ENCODE data around the gene CELSR2. TPM values are rescaled to one million over a fixed set of nuclear protein-coding genes. Genes with fewer than 3 reads are reported as not detected.

The CELSR2 gene
- total RNA-seq, 4 donors from 2014 or later: 0.26 to 9.6 (median 5.4) TPM

DNA sequence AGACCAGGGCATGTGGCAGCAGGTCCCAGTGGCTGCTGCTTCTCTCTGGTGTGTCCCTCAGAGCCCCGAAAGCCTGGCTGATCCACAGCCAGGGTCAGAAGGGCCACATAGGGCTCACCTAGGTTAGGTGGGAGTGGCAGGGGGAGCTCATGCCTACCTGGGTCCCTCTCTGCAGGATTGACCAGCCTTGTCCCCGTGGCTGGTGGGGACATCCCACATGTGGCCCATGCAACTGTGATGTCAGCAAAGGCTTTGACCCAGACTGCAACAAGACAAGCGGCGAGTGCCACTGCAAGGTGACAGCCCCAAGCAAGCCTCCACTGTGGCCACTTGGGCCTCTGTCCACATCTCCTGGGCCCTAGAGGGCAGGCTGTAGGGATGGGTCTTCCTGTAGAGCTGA, 15.7 kb downstream of the CELSR2 start:
- no peaks in the 10 kb centered on the region for H3K36me3 ChIP-seq
- no peak for DNase-seq
- no peak for TF ChIP-seq POLR2A (IDR thresholded peaks at IDR 0.05)
- TF ChIP-seq, protein P1, sequence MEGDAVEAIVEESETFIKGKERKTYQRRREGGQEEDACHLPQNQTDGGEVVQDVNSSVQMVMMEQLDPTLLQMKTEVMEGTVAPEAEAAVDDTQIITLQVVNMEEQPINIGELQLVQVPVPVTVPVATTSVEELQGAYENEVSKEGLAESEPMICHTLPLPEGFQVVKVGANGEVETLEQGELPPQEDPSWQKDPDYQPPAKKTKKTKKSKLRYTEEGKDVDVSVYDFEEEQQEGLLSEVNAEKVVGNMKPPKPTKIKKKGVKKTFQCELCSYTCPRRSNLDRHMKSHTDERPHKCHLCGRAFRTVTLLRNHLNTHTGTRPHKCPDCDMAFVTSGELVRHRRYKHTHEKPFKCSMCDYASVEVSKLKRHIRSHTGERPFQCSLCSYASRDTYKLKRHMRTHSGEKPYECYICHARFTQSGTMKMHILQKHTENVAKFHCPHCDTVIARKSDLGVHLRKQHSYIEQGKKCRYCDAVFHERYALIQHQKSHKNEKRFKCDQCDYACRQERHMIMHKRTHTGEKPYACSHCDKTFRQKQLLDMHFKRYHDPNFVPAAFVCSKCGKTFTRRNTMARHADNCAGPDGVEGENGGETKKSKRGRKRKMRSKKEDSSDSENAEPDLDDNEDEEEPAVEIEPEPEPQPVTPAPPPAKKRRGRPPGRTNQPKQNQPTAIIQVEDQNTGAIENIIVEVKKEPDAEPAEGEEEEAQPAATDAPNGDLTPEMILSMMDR (IDR thresholded peaks at IDR 0.05): no peak

GRCh38 chr1:109265741-109266330, 16.5 kb downstream of the CELSR2 start:
- no peak for DNase-seq
- intact Hi-C loops (cut with DNase I; ENCODE audit: low total_unique reads): no loop called here
- Histone ChIP-seq H3K27me3 (no peaks in the 10 kb centered on the region), H3K9me3 (no peaks in the 10 kb centered on the region), H3K4me1 (no peaks in the 10 kb centered on the region), H3K36me3 (no peaks in the 10 kb centered on the region), H3K4me3 (no peak overlapping the region), H3K27ac (no peak overlapping the region)
- TF ChIP-seq, protein P1 (IDR thresholded peaks at IDR 0.05): no peak
- TF ChIP-seq POLR2A (IDR thresholded peaks at IDR 0.05): no peak

More for the DNA sequence above, 15.7 kb downstream of the CELSR2 start:
- intact Hi-C loops (cut with DNase I; ENCODE audit: low total_unique reads): no loop called here
- Histone ChIP-seq H3K9me3 (no peaks in the 10 kb centered on the region), H3K27me3 (no peaks in the 10 kb centered on the region), H3K4me3 (no peak overlapping the region), H3K4me1 (no peaks in the 10 kb centered on the region), H3K27ac (no peak overlapping the region)

DNA sequence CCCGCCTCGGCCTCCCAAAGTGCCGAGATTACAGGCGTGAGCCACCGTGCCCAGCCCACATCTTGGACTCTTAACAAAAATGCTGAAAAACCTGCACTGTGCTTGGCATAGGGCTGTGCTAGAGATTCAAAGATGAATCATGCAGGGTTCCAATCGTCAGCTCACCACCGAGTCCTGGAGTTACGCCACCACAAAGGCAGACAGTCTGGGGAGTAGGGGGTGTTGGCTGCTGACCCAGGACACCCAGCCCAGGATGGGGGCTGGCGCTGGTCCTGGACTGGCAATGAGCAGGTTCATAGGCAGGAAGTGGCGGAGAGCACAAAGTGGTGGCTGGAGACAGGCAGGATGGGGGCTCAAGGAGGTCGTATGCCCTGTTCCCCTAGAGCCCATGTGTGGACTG, 17.6 kb downstream of the CELSR2 start:
- H3K27ac ChIP-seq: no peak overlapping the region
- TF ChIP-seq, protein P1 (IDR thresholded peaks at IDR 0.05): no peak
- no peak for TF ChIP-seq POLR2A (IDR thresholded peaks at IDR 0.05)
- H3K9me3 ChIP-seq: no peaks in the 10 kb centered on the region
- H3K36me3 ChIP-seq: no peaks in the 10 kb centered on the region
- DNase-seq: no peak
- intact Hi-C loops (cut with DNase I; ENCODE audit: low total_unique reads): no loop called here
- no peak overlapping the region for H3K4me3 ChIP-seq
- H3K27me3 ChIP-seq: no peaks in the 10 kb centered on the region
- no peaks in the 10 kb centered on the region for H3K4me1 ChIP-seq

- H3K36me3 ChIP-seq: no peaks in the 10 kb centered on the region
- no peaks in the 10 kb centered on the region for H3K27me3 ChIP-seq
- intact Hi-C loops (cut with DNase I; ENCODE audit: low total_unique reads): no loop called here
- H3K4me1 ChIP-seq: no peaks in the 10 kb centered on the region
- H3K9me3 ChIP-seq: no peaks in the 10 kb centered on the region
- no peak overlapping the region for H3K4me3 ChIP-seq
- DNase-seq: no peak
- no peak overlapping the region for H3K27ac ChIP-seq
- TF ChIP-seq POLR2A (IDR thresholded peaks at IDR 0.05): no peak
- TF ChIP-seq, protein P1 (IDR thresholded peaks at IDR 0.05): no peak
These were observed 18.5 kb downstream of the CELSR2 start for GRCh38 chr1:109267743-109268300.

- no peaks in the 10 kb centered on the region for H3K36me3 ChIP-seq
These were observed 19.3 kb downstream of the CELSR2 start for GRCh38 chr1:109268431-109269211.

More at GRCh38 chr1:109268431-109269211, 19.3 kb downstream of the CELSR2 start:
- DNase-seq: no peak
- no peak overlapping the region for H3K4me3 ChIP-seq
- no peaks in the 10 kb centered on the region for H3K27me3 ChIP-seq
- H3K9me3 ChIP-seq: no peaks in the 10 kb centered on the region
- no peak overlapping the region for H3K27ac ChIP-seq
- H3K4me1 ChIP-seq: no peaks in the 10 kb centered on the region
- TF ChIP-seq POLR2A (IDR thresholded peaks at IDR 0.05): no peak
- TF ChIP-seq, protein P1 (IDR thresholded peaks at IDR 0.05): no peak
- intact Hi-C loops (cut with DNase I; ENCODE audit: low total_unique reads): no loop called here

Data from uterus (tissue), 4 donors.